Spleen (tissue), 11 donors: ENCODE data around the gene RHOB. TPM values are rescaled to one million over a fixed set of nuclear protein-coding genes. Genes with fewer than 3 reads are reported as not detected.
A peak's percentile ranks its signal among the peaks of the same experiment; 100 is the strongest.

Experiments used
- DNase-seq: peaks from one replicate; pipeline ENCODE4 v3.0.0-alpha.2; 2020
- H3K27ac ChIP-seq, 8 donors: fragments of 200-600 bp; sonication (generic) in 7 of 8; 1 replicate in 4 of 8; 2 replicates in 4 of 8; pipeline versions ENCODE4 v1.5.0 to v1.8.0; 2016 to 2021; ENCODE audit warnings: inconsistent platforms in 4 of 8, mild to moderate bottlenecking in 4 of 8, moderate library complexity in 1 of 8
- H3K27me3 ChIP-seq, 7 donors: fragments of 200-600 bp; sonication (generic) in 6 of 7; replicated peaks in 1 of 7; 1 replicate in 4 of 7; 2 replicates in 3 of 7; pipeline versions ENCODE4 v1.5.0 to v1.8.0; 2016 to 2021; ENCODE audit warnings: inconsistent platforms in 3 of 7, mild to moderate bottlenecking in 1 of 7
- H3K36me3 ChIP-seq, 6 donors: fragments of 200-600 bp; sonication (generic) in 5 of 6; 1 replicate in 4 of 6; 2 replicates in 2 of 6; pipeline versions ENCODE4 v1.5.0 to v1.8.0; 2016 to 2021; ENCODE audit warnings: inconsistent platforms in 2 of 6
- H3K4me1 ChIP-seq, 6 donors: fragments of 200-600 bp; sonication (generic) in 5 of 6; 1 replicate in 3 of 6; 2 replicates in 3 of 6; pipeline versions ENCODE4 v1.5.0 to v1.8.0; 2016 to 2021; ENCODE audit warnings: inconsistent platforms in 3 of 6
- H3K4me3 ChIP-seq, 8 donors: fragments of 200-600 bp; sonication (generic) in 7 of 8; 1 replicate in 4 of 8; 2 replicates in 4 of 8; pipeline versions ENCODE4 v1.5.0 to v1.8.0; 2016 to 2021; ENCODE audit warnings: inconsistent platforms in 4 of 8, mild to moderate bottlenecking in 4 of 8, moderate library complexity in 2 of 8
- H3K9me3 ChIP-seq, 8 donors: fragments of 200-600 bp; sonication (generic) in 7 of 8; 1 replicate in 4 of 8; 2 replicates in 4 of 8; pipeline versions ENCODE4 v1.5.0 to v1.8.0; 2016 to 2021; ENCODE audit warnings: inconsistent platforms in 4 of 8
- POLR2A ChIP-seq, 3 donors: fragments of 450-650 bp; IDR thresholded peaks; one replicate each; pipeline ENCODE4 v1.5.1; 2017; ENCODE audit warnings: antibody characterized with exemption in 3 of 3, mild to moderate bottlenecking in 1 of 3
- POLR2AphosphoS5 ChIP-seq, 3 donors: sonication (generic); formaldehyde crosslinking; IDR thresholded peaks; one replicate each; pipeline ENCODE4 v1.5.1; 2017; ENCODE audit warnings: antibody characterized with exemption in 3 of 3
- WGBS, 5 donors: extraction: QIAGEN DNeasy Blood & Tissue Kit in 3 of 5; methylation state at CpG; one replicate each; pipeline versions ENCODE4 v1.1.5 to v1.1.7; 2013 to 2018; 5-methylcytosine and 5-hydroxymethylcytosine counted together
- intact Hi-C: fragments of 100-400 bp; cut with DNase I; formaldehyde crosslinking; loops from one replicate; pipeline ENCODE4 v1.15.0; 2023; ENCODE audit warnings: low total_unique reads
- polyA plus RNA-seq, 3 donors: library from polyadenylated mRNA; stranded (reverse); fragments of 200-250 nt; gene quantifications; one replicate each; pipeline ENCODE4 v1.2.1, GENCODE V29; 2013
- total RNA-seq, 7 donors: library from RNA; depleted of rRNA in 3 of 7; stranded (reverse); fragments of >200 nt in 3 of 7; fragmentation: NEBNext Ultra II Directional in 4 of 7; extraction: Animal tissue kit (Norgen Biotek cat#: 25700) in 4 of 7; gene quantifications; one replicate each; pipeline versions ENCODE4 v1.1.0 to v1.2.1, GENCODE V29; 2016 to 2021
- TF ChIP-seq, protein P1 (sequence below), 11 experiments: fragments of 200-600 bp in 7 of 11; fragments of 450-650 bp in 4 of 11; sonication (generic) in 4 of 11; IDR thresholded peaks in 8 of 11; conservative IDR thresholded peaks in 3 of 11; 1 replicate in 7 of 11; 2 replicates in 4 of 11; pipeline versions ENCODE4 v1.4.0 to v1.8.0; 2016 to 2021; ENCODE audit warnings: antibody characterized with exemption in 11 of 11, inconsistent platforms in 4 of 11, mild to moderate bottlenecking in 1 of 11
- donor health status: healthy with polysubstance abuse.
- donor health status: DM: no; HTN: no; CAD: no; lungs with moderate emphysema.
- donor health status: DM: no; HTN: no; CAD: no.
- donor health status: Bipolar disorder and iron deficiency.
- donor health status: healthy.
- donor health status: DM: no; HTN: no; CAD: no.
- donor health status: DM: yes; HTN: yes; CAD: no.

Gene RHOB
- total and polyA plus RNA-seq, 10 donors = 32.6 to 309 (median 158) TPM

DNA sequence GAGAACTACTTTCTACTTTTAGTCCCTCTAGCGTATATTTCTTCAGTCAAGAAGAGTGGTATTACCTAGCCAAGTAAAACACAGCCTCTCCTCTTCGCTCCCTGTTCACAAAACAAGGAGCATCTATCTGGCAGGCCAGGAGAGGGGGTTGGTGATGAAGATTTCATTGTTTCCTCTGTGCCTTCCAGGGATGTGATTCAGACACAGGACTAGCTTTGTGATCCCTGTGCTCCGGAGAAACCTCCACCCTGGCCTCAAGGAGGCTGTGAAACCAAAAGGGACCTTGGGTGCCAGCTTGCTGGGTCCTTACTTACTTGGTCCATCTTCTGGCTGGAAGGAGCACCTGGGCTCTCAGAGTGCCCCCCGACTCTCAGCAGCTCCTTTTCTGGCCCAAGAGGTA is 5.7 kb downstream of the RHOB start:
- Histone ChIP-seq H3K9me3 (no peaks in the 10 kb centered on the region), H3K4me3 (no peak overlapping the region), H3K27me3 (peaks cover 0 to 11% (median 0%) of the 10 kb centered on the region in 7 donors), H3K36me3 (peaks cover 0 to 18% (median 0%) of the 10 kb centered on the region in 6 donors), H3K4me1 (peaks cover 0 to 30% (median 18%) of the 10 kb centered on the region in 6 donors), H3K27ac (peak overlapping the region in 1 of 8 donors; percentile 93)
- TF ChIP-seq POLR2A (IDR thresholded peaks at IDR 0.05) (no peak), POLR2AphosphoS5 (IDR thresholded peaks at IDR 0.05) (peak in 1 of 3 donors; percentile 44)
- TF ChIP-seq, protein P1, sequence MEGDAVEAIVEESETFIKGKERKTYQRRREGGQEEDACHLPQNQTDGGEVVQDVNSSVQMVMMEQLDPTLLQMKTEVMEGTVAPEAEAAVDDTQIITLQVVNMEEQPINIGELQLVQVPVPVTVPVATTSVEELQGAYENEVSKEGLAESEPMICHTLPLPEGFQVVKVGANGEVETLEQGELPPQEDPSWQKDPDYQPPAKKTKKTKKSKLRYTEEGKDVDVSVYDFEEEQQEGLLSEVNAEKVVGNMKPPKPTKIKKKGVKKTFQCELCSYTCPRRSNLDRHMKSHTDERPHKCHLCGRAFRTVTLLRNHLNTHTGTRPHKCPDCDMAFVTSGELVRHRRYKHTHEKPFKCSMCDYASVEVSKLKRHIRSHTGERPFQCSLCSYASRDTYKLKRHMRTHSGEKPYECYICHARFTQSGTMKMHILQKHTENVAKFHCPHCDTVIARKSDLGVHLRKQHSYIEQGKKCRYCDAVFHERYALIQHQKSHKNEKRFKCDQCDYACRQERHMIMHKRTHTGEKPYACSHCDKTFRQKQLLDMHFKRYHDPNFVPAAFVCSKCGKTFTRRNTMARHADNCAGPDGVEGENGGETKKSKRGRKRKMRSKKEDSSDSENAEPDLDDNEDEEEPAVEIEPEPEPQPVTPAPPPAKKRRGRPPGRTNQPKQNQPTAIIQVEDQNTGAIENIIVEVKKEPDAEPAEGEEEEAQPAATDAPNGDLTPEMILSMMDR (IDR thresholded peaks at IDR 0.05 in 8 of 11, conservative IDR thresholded peaks at IDR 0.05 in 3 of 11) = no peak
- intact Hi-C loops = no loop called here
- DNase-seq = peak; percentile 43
- WGBS, 5 donors = 66 to 88% (median 72%) methylated on average over 3 to 4 of the region's 4 CpGs

- 93 to 100% (median 96%) methylated on average over 3 of the region's 3 CpGs for WGBS, 5 donors
These were observed 6.2 kb downstream of the RHOB start for GRCh38 chr2:20453087-20453486.

DNA sequence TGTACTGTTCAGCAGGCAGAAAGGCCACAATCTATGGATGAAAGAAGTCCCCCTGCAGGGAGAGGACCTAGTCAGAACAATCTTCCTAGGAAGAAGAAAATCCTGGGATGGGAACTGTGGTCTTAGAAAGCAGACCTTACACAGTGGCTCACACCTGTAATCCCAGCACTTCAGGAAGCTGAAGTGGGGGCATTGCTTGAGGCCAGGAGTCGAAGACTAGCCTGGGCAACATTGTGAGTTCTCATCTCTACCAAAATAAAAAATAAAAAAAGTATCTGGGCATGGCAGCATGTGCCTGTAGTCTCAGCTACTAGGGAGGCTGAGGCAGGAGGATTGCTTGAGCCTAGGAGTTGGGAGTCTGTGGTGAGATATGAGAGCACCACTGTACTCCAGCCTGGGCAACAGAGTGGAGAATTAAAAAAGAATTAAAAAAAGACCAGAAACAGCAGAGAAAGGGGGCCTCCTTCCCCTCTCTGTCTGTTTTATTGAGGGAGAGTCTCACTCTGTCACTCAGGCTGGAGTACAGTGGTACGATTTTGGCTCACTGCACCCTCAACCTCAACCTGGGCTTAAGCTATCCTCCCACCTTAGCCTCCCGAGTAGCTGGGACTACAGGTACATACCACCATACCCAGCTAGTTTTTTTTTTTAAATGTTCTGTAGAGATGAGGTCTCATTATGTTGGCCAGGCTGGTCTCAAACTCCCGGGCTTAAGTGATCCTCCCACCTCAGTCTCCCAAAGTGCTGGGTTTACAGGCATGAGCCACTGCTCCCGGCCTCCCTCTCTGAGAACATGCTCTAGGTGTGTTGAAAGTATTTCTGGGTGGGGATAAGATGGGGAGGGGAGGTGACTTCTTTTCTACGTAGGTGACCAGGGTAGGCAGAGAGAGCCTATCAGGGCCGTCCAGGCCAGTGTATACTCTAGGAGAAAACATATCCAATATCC is 7.4 kb downstream of the RHOB start:
- H3K36me3 ChIP-seq = peaks cover 0 to under 1% (median 0%) of the 10 kb centered on the region in 6 donors
- TF ChIP-seq, protein P1 (IDR thresholded peaks at IDR 0.05 in 8 of 11, conservative IDR thresholded peaks at IDR 0.05 in 3 of 11) = no peak
- no peak for TF ChIP-seq POLR2AphosphoS5 (IDR thresholded peaks at IDR 0.05)
- TF ChIP-seq POLR2A (IDR thresholded peaks at IDR 0.05) = no peak
- H3K4me1 ChIP-seq = peaks cover 0 to 13% (median 3%) of the 10 kb centered on the region in 6 donors
- peaks cover 0 to 5% (median 0%) of the 10 kb centered on the region in 7 donors for H3K27me3 ChIP-seq
- WGBS, 5 donors = 82 to 95% (median 83%) methylated on average over 7 of the region's 7 CpGs
- intact Hi-C loops = no loop called here
- H3K9me3 ChIP-seq = no peaks in the 10 kb centered on the region
- no peak for DNase-seq
- no peak overlapping the region for H3K27ac ChIP-seq
- H3K4me3 ChIP-seq = no peak overlapping the region

More at GRCh38 chr2:20453087-20453486, 6.2 kb downstream of the RHOB start:
- TF ChIP-seq POLR2AphosphoS5 (IDR thresholded peaks at IDR 0.05) (no peak), POLR2A (IDR thresholded peaks at IDR 0.05) (no peak)
- TF ChIP-seq, protein P1 (IDR thresholded peaks at IDR 0.05 in 8 of 11, conservative IDR thresholded peaks at IDR 0.05 in 3 of 11) = no peak
- H3K4me1 ChIP-seq = peaks cover 0 to 25% (median 13%) of the 10 kb centered on the region in 6 donors
- intact Hi-C loops = no loop called here
- no peak overlapping the region for H3K4me3 ChIP-seq
- peaks cover 0 to 6% (median 0%) of the 10 kb centered on the region in 7 donors for H3K27me3 ChIP-seq
- H3K36me3 ChIP-seq = peaks cover 0 to 12% (median 0%) of the 10 kb centered on the region in 6 donors
- H3K27ac ChIP-seq = no peak overlapping the region
- no peak for DNase-seq
- no peaks in the 10 kb centered on the region for H3K9me3 ChIP-seq

- Histone ChIP-seq H3K4me1 (peaks cover 0 to 4% (median 0%) of the 10 kb centered on the region in 6 donors), H3K27me3 (peaks cover 0 to 5% (median 0%) of the 10 kb centered on the region in 7 donors), H3K4me3 (no peak overlapping the region), H3K36me3 (no peaks in the 10 kb centered on the region), H3K27ac (no peak overlapping the region), H3K9me3 (no peaks in the 10 kb centered on the region)
- DNase-seq = peak; percentile 21
- TF ChIP-seq, protein P1 (IDR thresholded peaks at IDR 0.05 in 8 of 11, conservative IDR thresholded peaks at IDR 0.05 in 3 of 11) = no peak
- TF ChIP-seq POLR2AphosphoS5 (IDR thresholded peaks at IDR 0.05) (no peak), POLR2A (IDR thresholded peaks at IDR 0.05) (no peak)
- intact Hi-C loops = no loop called here
- 84 to 95% (median 91%) methylated on average over 3 of the region's 3 CpGs for WGBS, 5 donors
These were observed 8.3 kb downstream of the RHOB start for GRCh38 chr2:20455076-20455587.
